Naive thymus-derived CD4-positive, alpha-beta T cell (primary cell): ENCODE data around the gene PTPRG. TPM values are rescaled to one million over a fixed set of nuclear protein-coding genes. Genes with fewer than 3 reads are reported as not detected.

Experiments
- ATAC-seq: fragments of 150-1000 bp; cut with Tn5 transposase; 2 replicates; pipeline ENCODE4 v1.10.0; 2021; ENCODE audit warnings: mild to moderate bottlenecking, moderate library complexity
- CTCF ChIA-PET: fragments of 350-600 bp; sonication (Branson Sonifier 250); formaldehyde crosslinking; loops from one replicate; lab custom pipeline; 2021; ENCODE audit warnings: antibody characterized with exemption; lab: Charles Lee
- POLR2A ChIA-PET: fragments of 350-600 bp; sonication (Branson Sonifier 250); formaldehyde crosslinking; loops from one replicate; lab custom pipeline; 2021; ENCODE audit warnings: antibody characterized with exemption, inconsistent platforms; lab: Charles Lee
- DNase-seq, 9 donors: peaks; one replicate each; pipeline versions ENCODE4 v3.0.0 to v3.0.0-alpha.2; 2020 to 2022; ENCODE audit warnings: mixed read lengths in 1 of 9
- H3K27ac ChIP-seq: one replicate; pipeline ENCODE4 v1.7.0; 2013; ENCODE audit warnings: mild to moderate bottlenecking, low read depth, low read length, moderate library complexity
- H3K27me3 ChIP-seq, 2 donors: one replicate each; pipeline ENCODE4 v1.7.0; 2013; ENCODE audit warnings: low read length in 2 of 2, mild to moderate bottlenecking in 2 of 2, moderate library complexity in 2 of 2; ENCODE audit not compliant: control insufficient read depth in 2 of 2, insufficient read depth in 2 of 2
- H3K36me3 ChIP-seq, 3 experiments: 1 replicate in 2 of 3; 2 replicates in 1 of 3; pipeline ENCODE4 v1.7.0; 2013; ENCODE audit warnings: low read length in 3 of 3, mild to moderate bottlenecking in 3 of 3, moderate library complexity in 1 of 3; ENCODE audit not compliant: insufficient read depth in 3 of 3, control insufficient read depth in 2 of 3
- H3K4me1 ChIP-seq, 2 donors: one replicate each; pipeline ENCODE4 v1.7.0; 2013; ENCODE audit warnings: low read length in 2 of 2, mild to moderate bottlenecking in 2 of 2, moderate library complexity in 1 of 2; ENCODE audit not compliant: control insufficient read depth in 2 of 2, insufficient read depth in 2 of 2
- H3K4me3 ChIP-seq: 2 replicates; pipeline ENCODE4 v1.7.0; 2013; ENCODE audit warnings: mild to moderate bottlenecking, low read length
- H3K9me3 ChIP-seq, 3 experiments: 1 replicate in 2 of 3; 2 replicates in 1 of 3; pipeline ENCODE4 v1.7.0; 2013; ENCODE audit warnings: low read length in 3 of 3; ENCODE audit not compliant: control insufficient read depth in 2 of 3
- H3K27ac Mint-ChIP-seq, 9 donors: one replicate each; pipeline ENCODE4 v1.8.0; 2020 to 2022; ENCODE audit warnings: mixed read lengths in 9 of 9, mild to moderate bottlenecking in 8 of 9, moderate library complexity in 5 of 9, inconsistent platforms in 2 of 9
- H3K27me3 Mint-ChIP-seq, 5 donors: one replicate each; pipeline ENCODE4 v1.8.0; 2021 to 2022; ENCODE audit warnings: mixed read lengths in 5 of 5, mild to moderate bottlenecking in 1 of 5
- H3K36me3 Mint-ChIP-seq, 5 donors: one replicate each; pipeline ENCODE4 v1.8.0; 2020 to 2022; ENCODE audit warnings: mixed read lengths in 5 of 5, mild to moderate bottlenecking in 3 of 5, inconsistent platforms in 1 of 5
- H3K4me1 Mint-ChIP-seq, 7 donors: one replicate each; pipeline ENCODE4 v1.8.0; 2020 to 2022; ENCODE audit warnings: mixed read lengths in 7 of 7, mild to moderate bottlenecking in 3 of 7, inconsistent platforms in 1 of 7
- H3K4me3 Mint-ChIP-seq, 10 donors: one replicate each; pipeline ENCODE4 v1.8.0; 2020 to 2022; ENCODE audit warnings: mild to moderate bottlenecking in 10 of 10, mixed read lengths in 10 of 10, moderate library complexity in 6 of 10, inconsistent platforms in 2 of 10
- H3K9me3 Mint-ChIP-seq, 11 donors: one replicate each; pipeline ENCODE4 v1.8.0; 2020 to 2022; ENCODE audit warnings: mixed read lengths in 11 of 11, mild to moderate bottlenecking in 4 of 11, inconsistent platforms in 1 of 11, moderate library complexity in 1 of 11
- intact Hi-C, 2 donors: fragments of 100-400 bp; cut with micrococcal nuclease; formaldehyde crosslinking; loops; one replicate each; pipeline ENCODE4 v1.15.1; 2023
- polyA plus RNA-seq, 2 donors: library from polyadenylated mRNA; unstranded; fragments of 300-500 nt; fragmentation: Illumina TruSeq; gene quantifications; one replicate each; pipeline ENCODE4 v1.2.3, GENCODE V29; 2021
- total RNA-seq, 6 experiments: library from RNA in 5 of 6; stranded (reverse) in 5 of 6; gene quantifications; 1 replicate in 5 of 6; 2 replicates in 1 of 6; pipeline ENCODE4 v1.2.3 and lab custom pipeline; 2021 to 2026

PTPRG gene
- total and polyA plus RNA-seq, 7 experiments from 2014 or later = 0.17 to 1.7 TPM; not detected in 5

GRCh38 chr3:62135741-62136140, 574.4 kb downstream of the PTPRG start:
- H3K4me3 Mint-ChIP-seq = no peak overlapping the region
- H3K4me1 Mint-ChIP-seq = no peaks in the 10 kb centered on the region
- POLR2A ChIA-PET = no interaction called here
- intact Hi-C loops = no loop called here
- DNase-seq = no peak
- H3K27ac Mint-ChIP-seq = no peak overlapping the region
- no peak overlapping the region for H3K4me3 ChIP-seq
- peaks cover 0 to 42% (median 27%) of the 10 kb centered on the region in 5 donors for H3K27me3 Mint-ChIP-seq
- H3K9me3 ChIP-seq = no peaks in the 10 kb centered on the region
- H3K4me1 ChIP-seq = no peaks in the 10 kb centered on the region
- CTCF ChIA-PET = no interaction called here
- H3K27me3 ChIP-seq = no peaks in the 10 kb centered on the region
- no peak overlapping the region for H3K27ac ChIP-seq
- H3K36me3 Mint-ChIP-seq = no peaks in the 10 kb centered on the region
- H3K9me3 Mint-ChIP-seq = peaks cover 0 to 5% (median 0%) of the 10 kb centered on the region in 11 donors
- no peak for ATAC-seq
- H3K36me3 ChIP-seq = no peaks in the 10 kb centered on the region

GRCh38 chr3:62139957-62140356, 578.6 kb downstream of the PTPRG start:
- CTCF ChIA-PET = no interaction called here
- no peak for DNase-seq
- H3K27me3 Mint-ChIP-seq = peaks cover 0 to 20% (median 10%) of the 10 kb centered on the region in 5 donors

GRCh38 chr3:62142331-62143085, 581.1 kb downstream of the PTPRG start:
- intact Hi-C loops = no loop called here
- Mint-ChIP-seq H3K4me1 (peaks cover 0 to 5% (median 0%) of the 10 kb centered on the region in 7 donors), H3K9me3 (peaks cover 0 to 7% (median 0%) of the 10 kb centered on the region in 11 donors), H3K27ac (no peak overlapping the region), H3K36me3 (no peaks in the 10 kb centered on the region), H3K4me3 (no peak overlapping the region), H3K27me3 (peaks cover 0 to 16% (median 10%) of the 10 kb centered on the region in 5 donors)
- H3K27ac ChIP-seq = no peak overlapping the region
- no peak overlapping the region for H3K4me3 ChIP-seq
- H3K9me3 ChIP-seq = no peaks in the 10 kb centered on the region
- no peaks in the 10 kb centered on the region for H3K36me3 ChIP-seq
- H3K27me3 ChIP-seq = no peaks in the 10 kb centered on the region
- DNase-seq (no peak), ATAC-seq (no peak)
- POLR2A ChIA-PET = no interaction called here
- CTCF ChIA-PET = no interaction called here
- no peaks in the 10 kb centered on the region for H3K4me1 ChIP-seq

More at GRCh38 chr3:62139957-62140356, 578.6 kb downstream of the PTPRG start:
- no peaks in the 10 kb centered on the region for H3K9me3 ChIP-seq
- intact Hi-C loops = no loop called here
- POLR2A ChIA-PET = no interaction called here
- H3K27me3 ChIP-seq = no peaks in the 10 kb centered on the region
- no peak overlapping the region for H3K27ac ChIP-seq
- ATAC-seq = no peak
- H3K4me3 Mint-ChIP-seq = no peak overlapping the region
- H3K4me3 ChIP-seq = no peak overlapping the region
- H3K36me3 Mint-ChIP-seq = no peaks in the 10 kb centered on the region
- no peak overlapping the region for H3K27ac Mint-ChIP-seq
- H3K4me1 ChIP-seq = no peaks in the 10 kb centered on the region
- peaks cover 0 to 5% (median 0%) of the 10 kb centered on the region in 11 donors for H3K9me3 Mint-ChIP-seq
- H3K4me1 Mint-ChIP-seq = peaks cover 0 to under 1% (median 0%) of the 10 kb centered on the region in 7 donors
- no peaks in the 10 kb centered on the region for H3K36me3 ChIP-seq

- H3K27ac Mint-ChIP-seq = no peak overlapping the region
- Histone ChIP-seq H3K9me3 (no peaks in the 10 kb centered on the region), H3K4me1 (no peaks in the 10 kb centered on the region), H3K27ac (no peak overlapping the region), H3K36me3 (no peaks in the 10 kb centered on the region), H3K4me3 (no peak overlapping the region), H3K27me3 (no peaks in the 10 kb centered on the region)
- peaks cover 0 to 5% (median 0%) of the 10 kb centered on the region in 7 donors for H3K4me1 Mint-ChIP-seq
- H3K9me3 Mint-ChIP-seq = peaks cover 0 to 7% (median 0%) of the 10 kb centered on the region in 11 donors
- ChIA-PET POLR2A (no interaction called here), CTCF (no interaction called here)
- intact Hi-C loops = no loop called here
- peaks cover 0 to 17% (median 10%) of the 10 kb centered on the region in 5 donors for H3K27me3 Mint-ChIP-seq
- ATAC-seq = no peak
- H3K4me3 Mint-ChIP-seq = no peak overlapping the region
- no peaks in the 10 kb centered on the region for H3K36me3 Mint-ChIP-seq
- no peak for DNase-seq
Observed at GRCh38 chr3:62143843-62144450, 582.6 kb downstream of the PTPRG start.

- H3K4me3 ChIP-seq = no peak overlapping the region
- Mint-ChIP-seq H3K36me3 (no peaks in the 10 kb centered on the region), H3K27me3 (peaks cover 0 to 16% (median 10%) of the 10 kb centered on the region in 5 donors), H3K9me3 (peaks cover 0 to 7% (median under 1%) of the 10 kb centered on the region in 11 donors), H3K27ac (no peak overlapping the region), H3K4me3 (no peak overlapping the region), H3K4me1 (peaks cover 0 to 5% (median 0%) of the 10 kb centered on the region in 7 donors)
- H3K36me3 ChIP-seq = no peaks in the 10 kb centered on the region
- H3K27ac ChIP-seq = no peak overlapping the region
- H3K9me3 ChIP-seq = no peaks in the 10 kb centered on the region
- POLR2A ChIA-PET = no interaction called here
- intact Hi-C loops = no loop called here
- H3K27me3 ChIP-seq = no peaks in the 10 kb centered on the region
- DNase-seq (no peak), ATAC-seq (no peak)
- no peaks in the 10 kb centered on the region for H3K4me1 ChIP-seq
- CTCF ChIA-PET = no interaction called here
Observed at GRCh38 chr3:62144482-62144881, 583.1 kb downstream of the PTPRG start.

GRCh38 chr3:62145086-62145757, 583.9 kb downstream of the PTPRG start:
- DNase-seq = no peak
- intact Hi-C loops = no loop called here
- ATAC-seq = no peak

More at GRCh38 chr3:62145086-62145757, 583.9 kb downstream of the PTPRG start:
- H3K9me3 Mint-ChIP-seq = peaks cover 0 to 7% (median 1%) of the 10 kb centered on the region in 11 donors
- H3K27me3 ChIP-seq = no peaks in the 10 kb centered on the region
- H3K27ac ChIP-seq = no peak overlapping the region
- no peaks in the 10 kb centered on the region for H3K36me3 ChIP-seq
- H3K4me3 ChIP-seq = no peak overlapping the region
- no peaks in the 10 kb centered on the region for H3K4me1 ChIP-seq
- H3K9me3 ChIP-seq = no peaks in the 10 kb centered on the region
- CTCF ChIA-PET = no interaction called here
- no peaks in the 10 kb centered on the region for H3K36me3 Mint-ChIP-seq
- POLR2A ChIA-PET = no interaction called here
- H3K27me3 Mint-ChIP-seq = peaks cover 0 to 13% (median 9%) of the 10 kb centered on the region in 5 donors
- H3K4me1 Mint-ChIP-seq = peaks cover 0 to 5% (median 0%) of the 10 kb centered on the region in 7 donors
- peak overlapping the region in 1 of 9 donors; percentile 79 for H3K27ac Mint-ChIP-seq
- no peak overlapping the region for H3K4me3 Mint-ChIP-seq
